HepG2 (cell line): ENCODE results near the gene SUB1. TPM values are rescaled to one million over a fixed set of nuclear protein-coding genes. Genes with fewer than 3 reads are reported as not detected.

ENCODE experiments used
- ATF1 ChIP-seq: IDR thresholded peaks from 2 replicates; pipeline ENCODE4 v1.6.1; 2016; ENCODE audit warnings: mild to moderate bottlenecking, control low read depth
- BATF2 ChIP-seq: sonication (generic); formaldehyde crosslinking; IDR thresholded peaks from 2 replicates; pipeline ENCODE4 v1.8.0; 2022; ENCODE audit warnings: mild to moderate bottlenecking, missing genetic modification reagents, moderate library complexity
- KAT2B ChIP-seq: fragments of 150-350 bp; IDR thresholded peaks from 2 replicates; pipeline ENCODE4 v1.6.1; 2014; ENCODE audit warnings: low read depth, low read length, borderline replicate concordance
- KMT2B ChIP-seq: IDR thresholded peaks from 2 replicates; pipeline ENCODE4 v1.6.1; 2016; ENCODE audit warnings: missing genetic modification reagents, missing compliant biosample characterization
- LBX2 ChIP-seq: sonication (generic); formaldehyde crosslinking; IDR thresholded peaks from 2 replicates; pipeline ENCODE4 v1.5.0; 2020; ENCODE audit warnings: missing genetic modification reagents, mild to moderate bottlenecking, borderline replicate concordance
- NCOA1 ChIP-seq: sonication (generic); formaldehyde crosslinking; IDR thresholded peaks from 2 replicates; pipeline ENCODE4 v1.9.0; 2021; ENCODE audit warnings: missing genetic modification reagents
- PLRG1 ChIP-seq: fragments of 450-650 bp; conservative IDR thresholded peaks from 2 replicates; pipeline ENCODE4 v1.6.1; 2016
- RXRB ChIP-seq: IDR thresholded peaks from 2 replicates; pipeline ENCODE4 v1.6.1; 2016; ENCODE audit warnings: borderline replicate concordance, missing genetic modification reagents, missing compliant biosample characterization
- SATB2 ChIP-seq: sonication (generic); formaldehyde crosslinking; IDR thresholded peaks from 2 replicates; pipeline ENCODE4 v1.5.0; 2020; ENCODE audit warnings: missing genetic modification reagents
- SMARCC2 ChIP-seq: fragments of 450-650 bp; IDR thresholded peaks from 2 replicates; pipeline ENCODE4 v1.6.1; 2017; ENCODE audit warnings: antibody characterized with exemption, mild to moderate bottlenecking
- SNAI1 ChIP-seq: sonication (generic); formaldehyde crosslinking; IDR thresholded peaks from 2 replicates; pipeline ENCODE4 v1.5.0; 2020; ENCODE audit warnings: mild to moderate bottlenecking, missing genetic modification reagents, borderline replicate concordance
- STAT6 ChIP-seq: sonication (generic); formaldehyde crosslinking; IDR thresholded peaks from 2 replicates; pipeline ENCODE4 v1.4.0; 2020; ENCODE audit warnings: missing genetic modification reagents, mild to moderate bottlenecking, borderline replicate concordance
- TOPORS ChIP-seq: sonication (generic); formaldehyde crosslinking; IDR thresholded peaks from 2 replicates; pipeline ENCODE4 v1.8.0; 2023; ENCODE audit warnings: mild to moderate bottlenecking, missing genetic modification reagents
- ZNF101 ChIP-seq: sonication (generic); formaldehyde crosslinking; IDR thresholded peaks from 2 replicates; pipeline ENCODE4 v1.4.0; 2020; ENCODE audit warnings: mild to moderate bottlenecking, low read depth, missing genetic modification reagents, borderline replicate concordance
- ZNF251 ChIP-seq: sonication (generic); formaldehyde crosslinking; IDR thresholded peaks from 2 replicates; pipeline ENCODE4 v1.9.0; 2021; ENCODE audit warnings: mild to moderate bottlenecking, missing genetic modification reagents
- ZNF34 ChIP-seq: sonication (generic); formaldehyde crosslinking; IDR thresholded peaks from 2 replicates; pipeline ENCODE4 v1.4.0; 2020; ENCODE audit warnings: mild to moderate bottlenecking, missing genetic modification reagents, borderline replicate concordance
- ZNF704 ChIP-seq: sonication (generic); formaldehyde crosslinking; IDR thresholded peaks from 2 replicates; pipeline ENCODE4 v1.8.1; 2023; ENCODE audit warnings: mild to moderate bottlenecking, inconsistent platforms, moderate library complexity, missing genetic modification reagents, borderline replicate concordance
- ZNF75D ChIP-seq: sonication (generic); formaldehyde crosslinking; IDR thresholded peaks from 2 replicates; pipeline ENCODE4 v1.8.1; 2023; ENCODE audit warnings: missing genetic modification reagents, mild to moderate bottlenecking, borderline replicate concordance
- ZNF766 ChIP-seq: sonication (generic); formaldehyde crosslinking; IDR thresholded peaks from 2 replicates; pipeline ENCODE4 v1.5.0; 2020; ENCODE audit warnings: missing genetic modification reagents, borderline replicate concordance
- ZNF784 ChIP-seq: sonication (generic); formaldehyde crosslinking; IDR thresholded peaks from 2 replicates; pipeline ENCODE4 v1.5.1; 2020; ENCODE audit warnings: missing genetic modification reagents, mild to moderate bottlenecking, borderline replicate concordance
- ZNF790 ChIP-seq: sonication (generic); formaldehyde crosslinking; IDR thresholded peaks from 2 replicates; pipeline ENCODE4 v1.8.0; 2022; ENCODE audit warnings: missing genetic modification reagents, mild to moderate bottlenecking, borderline replicate concordance
- ZSCAN9 ChIP-seq: IDR thresholded peaks from 2 replicates; pipeline ENCODE4 v1.6.1; 2016; ENCODE audit warnings: borderline replicate concordance
- polyA plus RNA-seq, 8 experiments: library from polyadenylated mRNA; depleted of rRNA in 3 of 8; stranded (reverse) in 7 of 8; unstranded in 1 of 8; fragments of >200 nt; fragmentation: Illumina TruSeq in 4 of 8; extraction: Trizol in 4 of 8; gene quantifications; 2 replicates each; pipeline versions ENCODE4 v1.2.1 to v1.2.3, GENCODE V29; 2011 to 2016; ENCODE audit warnings: low read depth in 4 of 8, missing spikeins in 1 of 8, mixed read lengths in 1 of 8; ENCODE audit not compliant: insufficient read depth in 1 of 8
- total RNA-seq, 5 experiments: library from RNA; depleted of rRNA; stranded (reverse); fragments of >200 nt; fragmentation: Illumina TruSeq; extraction: Trizol; gene quantifications; 2 replicates each; pipeline ENCODE4 v1.2.3, GENCODE V29; 2016; ENCODE audit warnings: low read depth in 1 of 5

Gene SUB1
- total and polyA plus RNA-seq, 2 of the 13 experiments (the other 11 are each of a cell fraction or from before 2014, with no cell fraction given), result 182 to 693 TPM

- no peak for TF ChIP-seq ZNF75D (CRISPR knock-in tag)
- no peak for TF ChIP-seq KAT2B
- TF ChIP-seq ATF1, result peak; percentile 69
- 0 out of 2 replicates have a peak, but pooled peaks have one; percentile 37 for TF ChIP-seq RXRB (CRISPR knock-in tag)
- TF ChIP-seq ZNF704, result no peak
- peak; percentile 78; the same call in 1 of the 2 replicates for TF ChIP-seq KMT2B
- TF ChIP-seq SNAI1 (CRISPR knock-in tag), result no peak
- TF ChIP-seq SATB2 (CRISPR knock-in tag), result no peak
- no peak for TF ChIP-seq ZNF34 (CRISPR knock-in tag)
- TF ChIP-seq ZNF784 (CRISPR knock-in tag), result no peak
- TF ChIP-seq NCOA1 (CRISPR knock-in tag), result no peak
- TF ChIP-seq ZNF251, result no peak
- no peak for TF ChIP-seq PLRG1
- TF ChIP-seq SMARCC2, result no peak
- peak; percentile 57; the same call in 1 of the 2 replicates for TF ChIP-seq TOPORS (CRISPR knock-in tag)
- TF ChIP-seq LBX2 (CRISPR knock-in tag), result no peak
- TF ChIP-seq ZNF101, result no peak
- TF ChIP-seq BATF2 (CRISPR knock-in tag), result no peak
- no peak; the same call in 1 of the 2 replicates for TF ChIP-seq STAT6
- no peak for TF ChIP-seq ZNF766 (CRISPR knock-in tag)
- 0 out of 2 replicates have a peak, but pooled peaks have one; percentile 3 for TF ChIP-seq ZNF790 (CRISPR knock-in tag)
- peak; percentile 67 for TF ChIP-seq ZSCAN9 (CRISPR knock-in tag)
Measured at GRCh38 chr5:32585446-32586275, at the start of gene SUB1 (continued).
